ENCODE results near the gene ZG16B. TPM values are rescaled to one million over a fixed set of nuclear protein-coding genes. Genes with fewer than 3 reads are reported as not detected.

ZG16B gene, protein sequence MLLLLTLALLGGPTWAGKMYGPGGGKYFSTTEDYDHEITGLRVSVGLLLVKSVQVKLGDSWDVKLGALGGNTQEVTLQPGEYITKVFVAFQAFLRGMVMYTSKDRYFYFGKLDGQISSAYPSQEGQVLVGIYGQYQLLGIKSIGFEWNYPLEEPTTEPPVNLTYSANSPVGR
- 1 to 10 TPM; 3.6 to 7.0 TPM for total RNA-seq

DNA sequence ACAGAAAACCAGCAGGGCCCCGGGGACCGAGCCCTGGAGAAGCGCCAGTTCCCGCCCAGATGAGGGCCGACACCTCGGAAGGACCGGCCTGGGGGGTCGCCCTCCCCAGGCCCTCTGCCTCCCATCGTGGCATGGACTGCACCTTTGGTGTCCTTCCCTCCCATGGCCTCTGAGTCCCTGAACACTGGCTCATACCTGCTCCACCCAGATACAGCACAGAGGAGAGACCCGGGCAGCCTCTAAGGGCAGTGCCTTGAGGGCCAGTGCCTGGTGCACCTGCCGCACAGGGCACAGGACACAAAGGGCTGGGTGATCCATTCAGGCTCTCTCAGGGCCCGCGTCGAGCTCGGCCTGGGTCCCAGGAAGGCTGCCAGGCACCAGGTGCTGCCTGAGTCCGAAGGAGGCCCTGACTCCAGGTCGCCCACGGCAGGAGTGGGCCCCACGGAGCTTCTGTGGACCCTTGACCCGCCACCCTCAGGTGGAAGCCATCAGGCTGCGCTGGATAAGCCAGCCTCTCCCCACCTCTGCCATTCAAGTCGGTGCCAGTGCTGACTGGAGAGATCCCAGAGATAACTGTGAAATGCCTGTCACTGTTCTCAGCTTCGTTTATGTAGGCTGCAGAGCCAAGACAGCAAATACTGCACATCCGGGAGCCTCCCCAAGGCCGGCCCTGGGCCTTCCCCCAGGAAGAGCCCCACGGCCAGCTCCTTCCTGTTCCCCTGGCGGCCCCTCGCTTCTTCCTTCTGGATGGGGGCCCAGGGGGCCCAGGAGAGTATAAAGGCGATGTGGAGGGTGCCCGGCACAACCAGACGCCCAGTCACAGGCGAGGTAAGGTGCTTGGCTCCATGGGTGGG, at the start of gene ZG16B:
TSS of gene ZG16B (plus strand) at position 803 of the 854 bp plus-strand sequence. CDS start 139 bp downstream, outside the sequence.
- H3K27me3 Mint-ChIP-seq: peaks cover 6% of the 10 kb centered on the region
- CTCF ChIA-PET: no interaction called here
- H3K27ac Mint-ChIP-seq: no peak within 1 kb of the TSS
- H3K36me3 Mint-ChIP-seq: no peaks in the 10 kb centered on the region
- no peak within 1 kb of the TSS for H3K4me3 Mint-ChIP-seq
- H3K4me1 Mint-ChIP-seq: peaks cover 2% of the 10 kb centered on the region
- H3K9me3 Mint-ChIP-seq (ENCODE audit: low read depth): peaks cover 2% of the 10 kb centered on the region
- DNase-seq (no peak), ATAC-seq (peak; percentile 53)

DNA sequence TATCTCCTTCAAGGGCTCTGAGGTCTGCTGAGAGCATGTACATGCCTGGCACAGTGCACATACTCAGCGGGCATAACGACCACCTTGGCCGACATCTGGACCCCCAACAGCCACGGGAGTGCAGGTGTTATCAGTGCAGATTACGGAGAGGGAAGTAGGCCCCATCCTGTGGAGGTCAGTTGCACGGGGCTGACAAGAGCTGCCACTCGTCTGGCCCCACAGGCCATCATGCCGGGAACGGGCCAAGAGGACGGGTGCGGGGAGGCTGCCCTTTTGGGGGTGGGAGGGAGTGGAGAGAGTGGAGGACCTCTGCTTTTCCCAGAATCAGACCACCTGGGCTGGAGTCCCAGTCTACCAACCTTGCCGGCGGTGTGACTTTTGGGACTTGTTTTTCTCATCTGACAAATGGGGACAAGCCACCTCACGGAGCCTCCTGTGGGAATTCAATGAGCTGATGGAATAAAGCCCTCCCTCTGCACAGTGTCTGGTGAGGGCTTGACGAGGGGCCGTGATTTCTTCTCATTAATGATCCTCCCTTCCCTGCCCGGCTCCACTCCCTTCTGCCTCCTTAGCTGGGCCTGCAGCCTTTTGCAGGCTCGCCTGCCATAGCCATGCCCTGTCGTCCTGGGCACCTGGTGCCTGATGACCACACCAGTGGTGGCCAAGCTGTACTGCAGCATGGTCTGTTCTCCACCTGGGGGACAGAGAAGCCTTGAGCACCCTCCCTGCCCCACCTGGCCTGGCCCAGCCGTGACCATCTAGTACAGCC, 47.3 kb upstream of the ZG16B start:
- Mint-ChIP-seq H3K36me3 (no peaks in the 10 kb centered on the region), H3K4me3 (no peak overlapping the region), H3K27me3 (peaks cover 4% of the 10 kb centered on the region), H3K9me3 (ENCODE audit: low read depth) (no peaks in the 10 kb centered on the region), H3K27ac (no peak overlapping the region), H3K4me1 (peaks cover 18% of the 10 kb centered on the region)
- CTCF ChIA-PET: interaction anchor here (1.8 kb wide), 1 partner anchor 56 kb away, joined by 5 read pairs; no protein-coding TSS in a partner anchor
- DNase-seq (no peak), ATAC-seq (no peak)

DNA sequence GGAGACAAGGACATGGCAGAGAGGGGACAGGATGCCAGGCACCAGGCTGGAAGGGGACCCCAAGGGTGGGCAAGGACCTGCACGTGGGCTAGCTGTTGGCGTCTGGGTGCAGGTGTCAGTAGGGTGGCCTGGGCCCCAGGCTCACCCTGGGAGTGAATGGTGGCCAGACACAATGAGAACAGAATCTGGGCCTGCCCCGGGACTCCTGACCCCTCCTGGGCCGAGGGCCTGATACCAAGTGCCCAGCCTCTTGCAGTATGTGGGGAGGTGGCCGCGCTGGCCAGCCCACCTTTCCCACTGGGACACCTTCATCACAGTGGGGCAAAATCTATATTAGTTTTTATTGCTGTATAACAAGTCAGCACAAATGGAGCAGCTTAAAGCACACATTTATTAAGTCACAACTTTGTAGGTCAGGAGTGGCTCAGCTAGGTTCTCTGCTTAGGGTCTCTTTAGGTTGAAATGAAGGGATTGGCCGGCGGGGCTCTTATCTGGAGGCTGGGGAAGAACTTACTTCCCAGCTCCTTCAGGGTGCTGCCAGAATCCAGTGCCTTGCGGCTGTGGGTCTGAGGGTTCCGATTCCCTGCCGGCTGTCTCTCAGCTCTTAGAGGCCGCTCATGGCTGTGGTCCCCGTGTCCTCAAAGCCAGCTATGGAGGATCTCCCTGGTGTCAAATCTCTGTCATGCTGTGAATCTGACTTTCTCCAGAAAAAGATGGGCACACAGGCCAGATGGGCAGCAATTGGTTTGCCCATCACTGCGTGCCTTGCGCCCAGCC, 46.3 kb upstream of the ZG16B start:
- no peak overlapping the region for H3K4me3 Mint-ChIP-seq
- no peaks in the 10 kb centered on the region for H3K9me3 Mint-ChIP-seq (ENCODE audit: low read depth)
- H3K4me1 Mint-ChIP-seq: peaks cover 10% of the 10 kb centered on the region
- H3K27ac Mint-ChIP-seq: no peak overlapping the region
- CTCF ChIA-PET: interaction anchor here (1.4 kb wide), 1 partner anchor 85 kb away, joined by 7 read pairs; no protein-coding TSS in a partner anchor
- DNase-seq: no peak
- H3K27me3 Mint-ChIP-seq: peaks cover 8% of the 10 kb centered on the region
- no peak for ATAC-seq
- H3K36me3 Mint-ChIP-seq: no peaks in the 10 kb centered on the region

DNA sequence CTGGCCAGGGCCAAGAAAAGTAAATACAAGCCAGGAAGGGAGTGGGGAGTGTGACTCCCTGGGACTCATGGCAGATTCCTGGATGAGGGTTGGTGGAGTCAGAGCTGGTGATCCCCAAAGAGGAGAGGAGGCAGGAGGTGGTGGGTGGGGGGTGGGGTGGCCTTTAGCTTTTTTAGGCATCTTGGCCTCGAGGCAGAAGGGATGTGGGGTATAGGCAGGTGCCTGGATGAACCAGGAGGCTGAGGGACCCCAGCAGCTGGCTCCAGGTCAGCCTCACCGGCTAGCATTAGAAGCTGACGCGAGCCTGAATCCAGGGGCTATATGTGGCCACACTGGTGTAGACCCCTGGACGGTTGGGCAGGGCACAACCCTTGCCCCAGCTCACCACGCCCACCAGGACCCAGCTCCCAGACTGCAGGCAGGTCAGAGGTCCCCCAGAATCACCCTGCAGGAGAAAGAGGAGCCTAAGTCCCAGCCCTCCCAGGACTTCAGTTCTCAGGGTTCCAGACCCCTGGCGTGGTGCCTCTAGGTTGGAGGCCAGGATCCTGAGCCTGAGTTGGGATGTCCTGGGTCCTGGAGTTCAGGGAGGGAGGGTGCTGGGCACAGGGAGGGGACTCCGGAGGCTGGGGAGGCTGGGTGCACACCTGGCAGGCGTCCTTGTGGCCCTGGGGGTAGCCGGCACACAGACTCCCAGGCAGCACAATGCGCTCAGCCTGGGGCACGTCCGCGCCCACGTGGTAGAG, 45.6 kb upstream of the ZG16B start:
- H3K36me3 Mint-ChIP-seq: no peaks in the 10 kb centered on the region
- no peaks in the 10 kb centered on the region for H3K9me3 Mint-ChIP-seq (ENCODE audit: low read depth)
- DNase-seq (no peak), ATAC-seq (no peak)
- no peak overlapping the region for H3K27ac Mint-ChIP-seq
- CTCF ChIA-PET: interaction anchor here (0.7 to 1.4 kb wide), 2 partner anchors 76 to 84 kb away, joined by 3 to 7 read pairs; no protein-coding TSS in a partner anchor
- H3K4me1 Mint-ChIP-seq: peaks cover 9% of the 10 kb centered on the region
- H3K27me3 Mint-ChIP-seq: peaks cover 9% of the 10 kb centered on the region
- H3K4me3 Mint-ChIP-seq: peak overlapping the region; percentile 64

DNA sequence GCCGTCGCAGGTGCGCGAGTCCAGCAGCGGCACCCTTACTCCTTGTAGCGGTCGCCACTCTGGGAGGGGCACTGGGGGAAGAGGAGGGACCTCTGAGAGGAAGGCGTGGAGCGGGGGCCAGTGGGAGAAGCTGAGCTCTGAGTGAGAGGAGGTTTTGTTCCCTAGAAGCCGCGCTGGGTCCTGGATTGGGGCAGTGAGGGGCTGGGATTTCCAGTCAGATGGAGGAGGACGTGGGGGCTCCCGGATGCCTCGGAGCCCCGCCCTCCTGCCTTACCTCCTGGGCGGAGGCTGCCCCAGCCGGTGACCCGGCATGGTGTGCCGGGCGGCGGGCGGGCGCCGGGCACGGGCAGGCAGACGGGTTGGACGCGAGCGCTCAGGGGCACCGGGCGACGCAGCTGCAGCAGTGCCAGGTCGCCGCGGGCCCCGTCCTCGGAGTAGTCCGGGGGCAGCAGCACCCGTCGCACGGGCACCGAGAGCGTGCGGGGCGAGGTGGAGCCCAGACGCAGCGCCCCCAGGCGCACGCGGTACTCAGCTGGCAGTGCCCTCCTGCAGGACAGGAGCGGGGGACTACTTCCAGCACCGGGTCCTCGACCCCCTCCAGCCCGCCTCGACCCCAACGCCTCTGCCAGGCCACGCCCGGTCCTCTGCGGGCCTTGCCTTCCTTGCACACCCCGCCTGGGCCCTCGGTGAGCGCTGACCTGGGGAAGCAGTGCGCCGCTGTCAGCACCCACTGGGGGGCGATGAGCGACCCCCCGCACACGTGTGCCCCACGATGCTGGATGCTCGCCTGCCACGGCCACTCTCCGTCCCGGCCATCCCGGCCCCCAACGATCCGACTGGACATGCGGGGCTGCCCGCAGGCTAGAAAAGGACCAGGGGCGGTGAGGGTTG, 44.8 kb upstream of the ZG16B start:
- peaks cover 9% of the 10 kb centered on the region for H3K4me1 Mint-ChIP-seq
- ATAC-seq: peak; percentile 71
- H3K27ac Mint-ChIP-seq: no peak overlapping the region
- no peaks in the 10 kb centered on the region for H3K9me3 Mint-ChIP-seq (ENCODE audit: low read depth)
- DNase-seq: no peak
- H3K27me3 Mint-ChIP-seq: peaks cover 13% of the 10 kb centered on the region
- peak overlapping the region; percentile 64 for H3K4me3 Mint-ChIP-seq
- CTCF ChIA-PET: interaction anchor here (0.7 to 1.4 kb wide), 2 partner anchors 76 to 83 kb away, joined by 3 to 7 read pairs; no protein-coding TSS in a partner anchor
- no peaks in the 10 kb centered on the region for H3K36me3 Mint-ChIP-seq

DNA sequence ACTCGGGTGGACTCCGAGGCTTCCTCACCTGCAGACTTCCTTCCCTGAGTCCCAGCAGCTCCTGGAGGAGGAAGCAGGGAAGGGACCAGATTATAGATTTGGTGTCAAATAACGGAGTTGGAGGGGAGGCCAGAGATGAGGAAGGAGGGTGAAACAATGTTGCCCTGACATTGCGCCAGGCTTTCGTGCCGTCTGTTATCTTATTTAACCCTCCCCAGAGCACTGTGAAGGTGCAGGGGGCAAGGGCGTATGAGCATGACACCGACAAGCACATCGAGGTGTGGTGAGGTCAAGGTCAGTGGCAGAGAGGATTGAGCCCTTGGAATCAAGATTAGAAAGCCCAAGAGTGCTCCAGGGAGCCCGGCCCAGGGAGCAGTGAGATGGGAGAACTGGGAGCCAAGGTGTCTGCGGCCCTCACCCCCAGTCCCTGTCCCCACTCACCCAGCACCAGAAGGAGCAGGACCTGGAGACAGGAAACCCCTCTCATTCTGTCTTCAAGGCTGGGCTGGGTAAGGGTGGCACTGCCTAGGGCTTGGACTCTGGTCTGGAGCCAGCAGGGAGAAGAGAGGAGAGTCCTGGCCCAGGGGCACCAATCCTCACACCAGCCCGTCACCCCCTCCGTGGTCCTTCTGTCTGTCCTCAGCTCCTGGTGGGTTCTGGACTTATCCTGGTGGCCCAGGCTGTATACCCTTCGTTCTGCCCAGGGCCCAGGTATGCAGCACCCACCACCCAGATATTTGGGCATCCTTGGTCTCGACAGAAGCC, 43.9 kb upstream of the ZG16B start:
- ATAC-seq: no peak
- H3K27ac Mint-ChIP-seq: no peak overlapping the region
- H3K4me1 Mint-ChIP-seq: peaks cover 9% of the 10 kb centered on the region
- peak overlapping the region; percentile 13 for H3K4me3 Mint-ChIP-seq
- no peaks in the 10 kb centered on the region for H3K36me3 Mint-ChIP-seq
- CTCF ChIA-PET: no interaction called here
- peaks cover 15% of the 10 kb centered on the region for H3K27me3 Mint-ChIP-seq
- no peaks in the 10 kb centered on the region for H3K9me3 Mint-ChIP-seq (ENCODE audit: low read depth)
- no peak for DNase-seq

DNA sequence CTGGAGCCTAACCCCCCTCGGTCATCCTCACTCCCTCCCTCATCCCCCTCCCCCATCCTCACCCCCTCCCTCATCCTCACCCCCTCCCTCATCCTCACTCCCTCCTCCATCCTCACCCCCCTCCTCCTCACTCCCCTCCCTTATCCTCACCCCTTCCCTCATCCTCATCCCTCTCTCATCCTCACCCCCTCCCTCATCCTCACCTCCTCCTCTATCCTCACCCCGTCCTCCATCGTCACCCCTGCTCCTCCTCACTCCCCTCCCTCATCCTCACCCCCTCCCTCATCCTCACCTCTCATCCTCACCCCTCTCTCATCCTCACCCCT, 43.3 kb upstream of the ZG16B start:
- no peak for DNase-seq
- H3K4me1 Mint-ChIP-seq: peaks cover 9% of the 10 kb centered on the region
- H3K27ac Mint-ChIP-seq: no peak overlapping the region
- H3K9me3 Mint-ChIP-seq (ENCODE audit: low read depth): no peaks in the 10 kb centered on the region
- peaks cover 15% of the 10 kb centered on the region for H3K27me3 Mint-ChIP-seq
- no peak overlapping the region for H3K4me3 Mint-ChIP-seq
- CTCF ChIA-PET: no interaction called here
- no peak for ATAC-seq
- H3K36me3 Mint-ChIP-seq: no peaks in the 10 kb centered on the region

DNA sequence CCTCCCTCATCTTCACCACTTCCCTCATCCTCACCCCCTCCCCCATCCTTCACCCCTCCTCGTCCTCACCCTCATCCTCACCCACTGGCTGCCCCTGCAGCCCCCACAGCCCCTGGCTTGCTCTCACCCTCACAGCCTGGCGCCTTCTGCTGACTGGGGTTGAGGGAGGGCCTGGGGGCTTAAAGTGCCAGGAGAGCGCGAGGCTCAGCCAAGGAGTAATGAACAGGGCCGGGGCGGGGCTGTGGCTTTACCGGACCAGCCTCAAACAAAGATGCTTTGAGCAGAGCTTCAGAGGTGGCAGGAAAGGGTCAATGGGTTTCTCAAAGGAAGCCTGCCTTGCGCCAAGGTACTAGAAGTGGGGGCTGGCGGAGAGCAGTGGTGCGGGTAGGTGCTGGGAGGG, 42.7 kb upstream of the ZG16B start, which contains the start of gene PRSS33:
TSS of gene PRSS33 (minus strand) at position 155 of the 400 bp plus-strand sequence. CDS start 1,013 bp downstream, outside the sequence.
- no peaks in the 10 kb centered on the region for H3K36me3 Mint-ChIP-seq
- DNase-seq: no peak
- H3K4me1 Mint-ChIP-seq: peaks cover 9% of the 10 kb centered on the region
- H3K4me3 Mint-ChIP-seq: no peak within 1 kb of the TSS
- H3K27me3 Mint-ChIP-seq: peaks cover 17% of the 10 kb centered on the region
- H3K9me3 Mint-ChIP-seq (ENCODE audit: low read depth): no peaks in the 10 kb centered on the region
- no peak for ATAC-seq
- H3K27ac Mint-ChIP-seq: no peak within 1 kb of the TSS
- CTCF ChIA-PET: no interaction called here

DNA sequence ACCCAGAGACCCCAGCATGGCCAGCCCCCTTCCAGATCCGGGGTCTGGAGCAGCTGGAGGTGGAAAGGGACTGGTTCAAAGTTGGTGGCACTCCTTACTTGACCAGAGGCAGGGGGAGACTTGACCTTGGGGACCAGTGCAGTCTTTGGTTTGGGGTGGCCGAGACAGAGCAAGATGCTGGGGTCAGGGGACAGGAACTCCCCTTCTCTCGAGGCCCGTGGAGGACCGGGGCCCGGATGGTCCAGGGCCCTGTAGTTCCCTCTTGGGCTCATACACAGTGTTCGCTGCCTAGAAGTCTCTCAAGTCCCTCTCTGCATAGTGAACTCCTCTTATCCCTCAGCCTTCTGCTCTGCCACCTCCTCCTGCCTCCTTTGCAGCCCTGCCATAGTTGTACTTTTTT, 42.1 kb upstream of the ZG16B start:
- H3K36me3 Mint-ChIP-seq: no peaks in the 10 kb centered on the region
- ATAC-seq (no peak), DNase-seq (no peak)
- H3K27me3 Mint-ChIP-seq: peaks cover 19% of the 10 kb centered on the region
- H3K4me3 Mint-ChIP-seq: no peak overlapping the region
- H3K9me3 Mint-ChIP-seq (ENCODE audit: low read depth): no peaks in the 10 kb centered on the region
- CTCF ChIA-PET: no interaction called here
- H3K4me1 Mint-ChIP-seq: peaks cover 9% of the 10 kb centered on the region
- H3K27ac Mint-ChIP-seq: no peak overlapping the region

DNA sequence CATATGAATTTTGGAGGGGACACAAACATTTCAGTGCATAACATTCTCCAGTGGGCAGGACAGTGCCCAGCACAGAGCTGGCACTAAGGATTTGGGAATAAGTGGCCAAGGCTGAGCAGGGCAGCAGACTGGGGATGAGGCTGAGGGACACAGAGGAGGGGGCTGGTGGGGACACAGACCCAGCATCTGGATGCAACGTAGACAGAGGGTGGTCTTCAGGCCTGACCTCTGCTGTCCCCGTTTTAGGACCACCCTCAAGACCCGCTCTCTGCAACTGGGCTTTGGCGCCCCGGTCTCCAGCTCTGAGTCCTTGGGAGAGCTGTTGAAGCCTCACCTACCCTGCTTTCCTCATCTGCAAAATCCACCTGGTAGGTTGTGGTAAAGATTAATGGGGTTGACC, 39.5 kb upstream of the ZG16B start:
- no peak overlapping the region for H3K27ac Mint-ChIP-seq
- CTCF ChIA-PET: interaction anchor here (0.7 to 1.4 kb wide), 3 partner anchors 26 to 77 kb away, joined by 3 to 4 read pairs (median 3); partner anchors contain the start of gene PRSS21

DNA sequence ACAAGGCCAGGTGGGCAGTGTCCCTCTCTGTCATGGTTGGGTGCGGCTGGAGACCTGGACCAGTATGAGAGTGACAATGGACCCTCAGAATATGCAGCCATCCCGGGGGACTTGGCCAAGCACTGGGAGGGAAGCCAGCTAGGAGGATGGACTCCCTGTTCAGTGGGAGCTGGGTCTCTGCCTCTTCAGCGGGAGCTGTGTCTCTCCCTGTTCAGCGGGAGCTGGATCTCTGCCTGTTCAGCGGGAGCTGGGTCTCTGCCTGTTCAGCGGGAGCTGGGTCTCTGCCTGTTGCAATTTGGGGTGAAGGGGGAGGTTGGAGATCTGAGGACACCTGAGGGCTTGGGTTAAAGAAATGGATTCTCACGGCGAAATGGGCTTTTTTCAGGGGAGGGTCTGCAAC, 38.9 kb upstream of the ZG16B start:
- Mint-ChIP-seq H3K27ac (no peak overlapping the region), H3K27me3 (peaks cover 37% of the 10 kb centered on the region), H3K36me3 (no peaks in the 10 kb centered on the region), H3K9me3 (ENCODE audit: low read depth) (no peaks in the 10 kb centered on the region), H3K4me3 (no peak overlapping the region), H3K4me1 (peaks cover 3% of the 10 kb centered on the region)
- CTCF ChIA-PET: interaction anchor here (0.8 to 1.4 kb wide), 2 partner anchors 13 to 26 kb away, joined by 3 read pairs; partner anchors contain the start of gene PRSS21
- DNase-seq (no peak), ATAC-seq (no peak)

More for the DNA sequence above, 39.5 kb upstream of the ZG16B start:
- no peaks in the 10 kb centered on the region for H3K9me3 Mint-ChIP-seq (ENCODE audit: low read depth)
- peaks cover 6% of the 10 kb centered on the region for H3K4me1 Mint-ChIP-seq
- no peaks in the 10 kb centered on the region for H3K36me3 Mint-ChIP-seq
- no peak for DNase-seq
- peaks cover 33% of the 10 kb centered on the region for H3K27me3 Mint-ChIP-seq
- no peak for ATAC-seq
- H3K4me3 Mint-ChIP-seq: no peak overlapping the region

All from activated CD8-positive, alpha-beta memory T cell treated with anti-CD3 and anti-CD28 coated beads, Interleukin-2, amount 10 ng/mL, durations not matched to agents 7 days and 5 days (primary cell).